Bone marrow (tissue), 2 donors: ENCODE data around the gene ELP6.
"Not testable (repeated sequence)": the region's sequence is repeated elsewhere in the genome, so short reads cannot be mapped to it uniquely, and the experiment has no call there.

Source experiments
- DNase-seq, 2 donors: peaks; one replicate each; lab custom pipeline; 2025; lab: John Stamatoyannopoulos, UW

Gene ELP6

GRCh38 chr3:47512416-47513124, 942 bp downstream of the ELP6 start:
- peak in 1 of 2 donors; percentile 25 for DNase-seq

- DNase-seq: not testable (repeated sequence)
These were observed 8.2 kb downstream of the ELP6 start for GRCh38 chr3:47505267-47505666.

- no peak for DNase-seq
These were observed 9.4 kb downstream of the ELP6 start for GRCh38 chr3:47504113-47504512.

- no peak for DNase-seq
These were observed 10.5 kb downstream of the ELP6 start for GRCh38 chr3:47503033-47503432.

- DNase-seq: no peak
These were observed 16.6 kb downstream of the ELP6 start for GRCh38 chr3:47496892-47497291.

- DNase-seq: no peak
These were observed 17.6 kb downstream of the ELP6 start for GRCh38 chr3:47495886-47496285.

- DNase-seq: no peak
These were observed 18.4 kb downstream of the ELP6 start for GRCh38 chr3:47495111-47495510.

- DNase-seq: no peak
These were observed 21.7 kb downstream of the ELP6 start for GRCh38 chr3:47491777-47492176.

- DNase-seq: no peak
These were observed 22.3 kb downstream of the ELP6 start for GRCh38 chr3:47491186-47491585.

GRCh38 chr3:47487265-47487664, 26.2 kb downstream of the ELP6 start:
- no peak for DNase-seq

- DNase-seq: no peak
These were observed 27.7 kb downstream of the ELP6 start for GRCh38 chr3:47485812-47486211.

GRCh38 chr3:47482366-47482765, 31.1 kb downstream of the ELP6 start:
- DNase-seq: no peak

- not testable (repeated sequence) for DNase-seq
These were observed 31.7 kb downstream of the ELP6 start for GRCh38 chr3:47481763-47482162.

GRCh38 chr3:47480267-47480666, 33.2 kb downstream of the ELP6 start:
- not testable (repeated sequence) for DNase-seq

GRCh38 chr3:47479826-47480160, 33.7 kb downstream of the ELP6 start:
- no peak for DNase-seq

- DNase-seq: no peak
These were observed 35.5 kb downstream of the ELP6 start for GRCh38 chr3:47478022-47478421.

GRCh38 chr3:47476644-47477199, 36.8 kb downstream of the ELP6 start:
- DNase-seq: no peak

GRCh38 chr3:47476330-47476626, 37.2 kb downstream of the ELP6 start:
- DNase-seq: no peak

- DNase-seq: peak; percentile 70 to 78
These were observed 37.8 kb downstream of the ELP6 start, which contains the start of gene SCAP for GRCh38 chr3:47475570-47476329. TSS of gene SCAP (minus strand) at chr3:47475941. CDS start at chr3:47442993, 32,948 bp downstream.

- DNase-seq: peak in 1 of 2 donors; percentile 9
These were observed 38.4 kb downstream of the ELP6 start for GRCh38 chr3:47475029-47475569.

- no peak for DNase-seq
These were observed 40.1 kb downstream of the ELP6 start for GRCh38 chr3:47473391-47473790.

- no peak for DNase-seq
These were observed 43.9 kb downstream of the ELP6 start for GRCh38 chr3:47469616-47470015.

- not testable (repeated sequence) for DNase-seq
These were observed 45.2 kb downstream of the ELP6 start for GRCh38 chr3:47468315-47468714.
